Endothelial cell (in vitro differentiated cells): ENCODE results near the gene LSS. TPM values are rescaled to one million over a fixed set of nuclear protein-coding genes. Genes with fewer than 3 reads are reported as not detected.

Experiments
- DNase-seq: peaks from one replicate; pipeline ENCODE4 v3.0.0; 2021; ENCODE audit warnings: low spot score
- H3K27ac Mint-ChIP-seq: one replicate; pipeline ENCODE4 v1.8.0; 2021; ENCODE audit warnings: mixed read lengths, inconsistent platforms; ENCODE audit not compliant: unreplicated experiment
- H3K27me3 Mint-ChIP-seq: one replicate; pipeline ENCODE4 v1.8.0; 2021; ENCODE audit warnings: mild to moderate bottlenecking, moderate library complexity, mixed read lengths, inconsistent platforms; ENCODE audit not compliant: unreplicated experiment
- H3K36me3 Mint-ChIP-seq: one replicate; pipeline ENCODE4 v1.8.0; 2021; ENCODE audit warnings: mild to moderate bottlenecking, low read depth, mixed read lengths, inconsistent platforms; ENCODE audit not compliant: unreplicated experiment
- H3K4me1 Mint-ChIP-seq: one replicate; pipeline ENCODE4 v1.8.0; 2021; ENCODE audit warnings: mild to moderate bottlenecking, mixed read lengths, inconsistent platforms; ENCODE audit not compliant: unreplicated experiment
- H3K4me3 Mint-ChIP-seq: one replicate; pipeline ENCODE4 v1.8.0; 2021; ENCODE audit warnings: mild to moderate bottlenecking, mixed read lengths, inconsistent platforms; ENCODE audit not compliant: unreplicated experiment
- H3K9me3 Mint-ChIP-seq: one replicate; pipeline ENCODE4 v1.8.0; 2021; ENCODE audit warnings: mixed read lengths, inconsistent platforms; ENCODE audit not compliant: unreplicated experiment
- CTCF ChIP-seq: fragments of 200-600 bp; sonication (generic); IDR thresholded peaks from one replicate; pipeline ENCODE4 v1.5.0; 2021; ENCODE audit warnings: antibody characterized with exemption; ENCODE audit not compliant: unreplicated experiment
- total RNA-seq: library from RNA; stranded (reverse); fragmentation: NEBNext Ultra II Directional; extraction: Animal tissue kit (Norgen Biotek cat#: 25700); gene quantifications from one replicate; pipeline ENCODE4 v1.2.1, GENCODE V29; 2021; ENCODE audit not compliant: unreplicated experiment

Gene LSS
- total RNA-seq, 1 donor from 2014 or later: 157 TPM

DNA sequence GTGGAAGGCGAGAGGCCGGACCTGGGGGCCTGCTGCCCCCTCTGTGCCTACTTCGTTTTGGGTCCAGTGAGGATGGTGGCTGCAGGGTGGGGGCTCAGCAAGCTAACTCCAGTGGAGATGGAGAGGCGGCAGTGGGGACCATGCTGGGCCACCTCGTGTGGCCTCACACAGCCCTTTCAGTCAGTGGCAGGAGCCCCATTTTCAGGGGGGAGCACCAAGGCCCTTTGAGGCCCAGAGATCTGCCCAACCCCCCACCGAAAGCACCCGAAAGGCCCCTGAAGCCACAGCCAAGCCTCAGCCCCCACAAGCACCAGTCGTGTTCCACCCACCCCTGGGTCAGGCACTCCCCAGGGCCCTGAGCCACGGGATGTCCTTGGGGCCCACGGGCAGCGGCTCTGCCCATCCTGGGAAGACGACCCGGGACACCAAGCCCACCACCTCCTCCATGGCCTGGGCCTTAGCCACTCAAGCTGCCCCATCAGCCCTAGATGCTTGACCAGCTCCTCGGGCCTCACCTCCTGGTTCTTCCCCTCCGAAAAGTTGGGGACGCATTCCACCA, 73.5 kb downstream of the LSS start:
- Mint-ChIP-seq H3K27ac (no peak overlapping the region), H3K9me3 (no peaks in the 10 kb centered on the region), H3K4me3 (no peak overlapping the region), H3K4me1 (no peaks in the 10 kb centered on the region), H3K27me3 (peaks cover 6% of the 10 kb centered on the region), H3K36me3 (peaks cover 4% of the 10 kb centered on the region)
- TF ChIP-seq CTCF: no peak
- no peak for DNase-seq

GRCh38 chr21:46154155-46154954, 74.2 kb downstream of the LSS start:
- Mint-ChIP-seq H3K36me3 (peaks cover 5% of the 10 kb centered on the region), H3K4me1 (no peaks in the 10 kb centered on the region), H3K4me3 (no peak overlapping the region), H3K27me3 (peaks cover 5% of the 10 kb centered on the region), H3K27ac (no peak overlapping the region), H3K9me3 (no peaks in the 10 kb centered on the region)
- TF ChIP-seq CTCF: no peak
- no peak for DNase-seq

- Mint-ChIP-seq H3K36me3 (peaks cover 9% of the 10 kb centered on the region), H3K27ac (no peak overlapping the region), H3K9me3 (no peaks in the 10 kb centered on the region), H3K4me3 (no peak overlapping the region), H3K27me3 (peaks cover 2% of the 10 kb centered on the region), H3K4me1 (no peaks in the 10 kb centered on the region)
- DNase-seq: peak; percentile 79
- TF ChIP-seq CTCF: peak; percentile 70
These were observed 75.1 kb downstream of the LSS start for GRCh38 chr21:46153247-46154154.

DNA sequence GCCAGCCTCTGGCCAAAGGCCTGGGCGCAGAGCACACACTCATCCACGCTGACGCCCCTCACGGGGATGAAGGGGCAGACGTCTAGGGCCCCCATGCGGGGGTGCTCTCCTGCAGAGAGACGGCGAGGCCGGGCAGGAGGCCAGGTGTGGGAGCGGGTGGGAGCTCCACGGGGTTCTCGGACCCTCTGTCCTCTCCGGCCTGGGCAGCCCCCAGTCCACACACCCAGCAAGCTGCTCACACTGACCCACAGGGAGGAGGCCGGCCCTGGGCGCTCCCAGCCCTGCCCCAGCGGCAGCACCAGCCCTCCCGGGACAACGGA, 75.7 kb downstream of the LSS start:
- Mint-ChIP-seq H3K27ac (no peak overlapping the region), H3K27me3 (no peaks in the 10 kb centered on the region), H3K4me3 (no peak overlapping the region), H3K9me3 (no peaks in the 10 kb centered on the region), H3K4me1 (no peaks in the 10 kb centered on the region), H3K36me3 (peaks cover 9% of the 10 kb centered on the region)
- TF ChIP-seq CTCF: no peak
- DNase-seq: no peak
